VCaP (cell line): Measurements from ENCODE around the gene CABP4.
A peak's percentile ranks its signal among the peaks of the same experiment; 100 is the strongest.

ENCODE experiments used
- H3K27ac ChIP-seq: fragments of 450-650 bp; 2 replicates; pipeline ENCODE4 v1.5.1; 2017
- TF ChIP-seq, protein P1 (sequence below): fragments of 450-650 bp; conservative IDR thresholded peaks from 2 replicates; pipeline ENCODE4 v1.5.1; 2017; ENCODE audit warnings: mild to moderate bottlenecking, moderate library complexity

The CABP4 gene

DNA sequence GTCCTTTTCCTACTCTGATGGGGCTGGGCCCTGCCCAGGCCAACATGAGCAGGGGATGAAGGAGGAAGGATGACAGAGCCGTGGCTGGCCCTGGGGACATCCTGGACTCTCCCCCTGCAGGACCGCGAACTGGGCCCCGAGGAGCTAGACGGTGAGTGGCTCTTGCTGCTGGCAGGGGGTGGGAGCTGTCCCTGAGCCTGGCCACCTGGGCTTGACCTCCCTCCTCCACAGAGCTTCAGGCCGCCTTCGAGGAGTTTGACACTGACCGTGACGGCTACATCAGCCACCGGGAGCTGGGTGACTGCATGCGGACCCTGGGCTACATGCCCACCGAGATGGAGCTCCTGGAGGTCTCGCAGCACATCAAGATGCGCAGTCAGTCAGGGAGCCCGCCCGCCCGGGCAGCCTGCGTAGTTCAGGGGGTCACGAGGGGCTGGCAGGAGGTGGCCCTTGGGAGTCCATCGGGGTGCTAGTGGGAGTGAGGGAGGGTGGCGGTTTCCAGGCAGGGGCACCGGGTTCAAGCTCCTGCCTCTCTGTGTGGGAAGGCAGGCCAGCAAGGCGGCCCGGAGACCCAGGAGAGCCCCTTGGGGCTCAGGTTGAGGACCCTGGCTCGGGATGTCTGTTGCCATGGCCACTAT lies 1.0 kb downstream of the CABP4 start:
- TF ChIP-seq, protein P1, sequence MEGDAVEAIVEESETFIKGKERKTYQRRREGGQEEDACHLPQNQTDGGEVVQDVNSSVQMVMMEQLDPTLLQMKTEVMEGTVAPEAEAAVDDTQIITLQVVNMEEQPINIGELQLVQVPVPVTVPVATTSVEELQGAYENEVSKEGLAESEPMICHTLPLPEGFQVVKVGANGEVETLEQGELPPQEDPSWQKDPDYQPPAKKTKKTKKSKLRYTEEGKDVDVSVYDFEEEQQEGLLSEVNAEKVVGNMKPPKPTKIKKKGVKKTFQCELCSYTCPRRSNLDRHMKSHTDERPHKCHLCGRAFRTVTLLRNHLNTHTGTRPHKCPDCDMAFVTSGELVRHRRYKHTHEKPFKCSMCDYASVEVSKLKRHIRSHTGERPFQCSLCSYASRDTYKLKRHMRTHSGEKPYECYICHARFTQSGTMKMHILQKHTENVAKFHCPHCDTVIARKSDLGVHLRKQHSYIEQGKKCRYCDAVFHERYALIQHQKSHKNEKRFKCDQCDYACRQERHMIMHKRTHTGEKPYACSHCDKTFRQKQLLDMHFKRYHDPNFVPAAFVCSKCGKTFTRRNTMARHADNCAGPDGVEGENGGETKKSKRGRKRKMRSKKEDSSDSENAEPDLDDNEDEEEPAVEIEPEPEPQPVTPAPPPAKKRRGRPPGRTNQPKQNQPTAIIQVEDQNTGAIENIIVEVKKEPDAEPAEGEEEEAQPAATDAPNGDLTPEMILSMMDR: no peak
- no peak overlapping the region for H3K27ac ChIP-seq

DNA sequence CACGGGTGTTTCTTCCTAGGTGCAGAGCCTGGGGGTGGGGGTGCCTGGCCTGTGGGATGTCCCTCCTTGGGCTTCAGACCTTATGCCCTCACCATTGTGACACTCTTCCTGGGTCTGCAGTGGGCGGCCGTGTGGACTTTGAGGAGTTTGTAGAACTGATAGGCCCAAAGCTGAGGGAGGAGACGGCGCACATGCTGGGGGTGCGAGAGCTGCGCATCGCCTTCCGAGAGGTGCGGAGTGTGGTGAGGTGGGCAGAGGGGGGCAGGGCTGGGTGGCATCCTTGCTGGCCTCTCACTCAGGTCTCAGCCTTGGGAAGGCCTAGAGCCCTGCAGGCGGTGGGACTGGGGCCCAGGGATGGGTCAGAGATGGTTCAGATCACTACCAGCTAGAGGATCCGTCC lies 2.3 kb downstream of the CABP4 start:
- TF ChIP-seq, protein P1: no peak
- no peak overlapping the region for H3K27ac ChIP-seq

DNA sequence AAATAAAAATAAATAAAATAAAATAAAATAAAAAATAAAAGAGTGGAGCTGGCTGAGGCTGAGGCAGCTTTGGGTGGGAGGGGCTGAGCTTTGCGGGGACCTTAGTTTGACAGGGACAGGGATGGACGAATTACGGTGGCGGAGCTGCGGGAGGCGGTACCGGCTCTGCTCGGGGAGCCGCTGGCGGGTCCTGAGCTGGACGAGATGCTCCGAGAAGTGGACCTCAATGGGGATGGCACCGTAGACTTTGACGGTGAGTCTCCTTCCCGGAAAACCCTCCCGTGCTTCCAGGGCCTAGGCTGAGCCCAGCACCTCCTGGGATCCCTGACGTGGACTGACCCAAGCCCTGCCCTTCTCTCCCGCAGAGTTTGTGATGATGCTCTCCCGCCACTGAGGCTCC lies 3.1 kb downstream of the CABP4 start:
- no peak overlapping the region for H3K27ac ChIP-seq

DNA sequence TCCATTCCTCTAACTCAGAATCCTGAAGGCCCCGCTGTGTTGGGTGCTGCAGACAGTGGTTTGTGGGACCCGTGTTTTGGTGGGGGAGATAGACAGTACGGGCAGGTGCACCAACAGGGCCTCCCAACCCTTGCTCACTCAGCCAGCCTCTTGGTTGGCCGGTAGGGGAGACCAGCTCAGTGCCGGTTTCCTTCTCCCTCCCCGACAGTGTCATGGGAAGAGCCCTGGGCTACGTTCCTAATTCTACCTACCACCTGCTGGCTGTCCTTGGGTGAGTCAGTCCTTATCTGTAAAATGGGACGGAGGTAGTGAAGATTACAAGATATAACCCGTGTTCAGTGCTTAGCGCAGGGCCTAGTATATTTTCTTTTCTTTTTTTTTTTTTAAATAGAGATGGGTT lies 8.0 kb downstream of the CABP4 start:
- H3K27ac ChIP-seq: no peak overlapping the region; the same call in 1 of the 2 replicates
- TF ChIP-seq, protein P1: no peak

More for the DNA sequence above, 3.1 kb downstream of the CABP4 start:
- TF ChIP-seq, protein P1: no peak

DNA sequence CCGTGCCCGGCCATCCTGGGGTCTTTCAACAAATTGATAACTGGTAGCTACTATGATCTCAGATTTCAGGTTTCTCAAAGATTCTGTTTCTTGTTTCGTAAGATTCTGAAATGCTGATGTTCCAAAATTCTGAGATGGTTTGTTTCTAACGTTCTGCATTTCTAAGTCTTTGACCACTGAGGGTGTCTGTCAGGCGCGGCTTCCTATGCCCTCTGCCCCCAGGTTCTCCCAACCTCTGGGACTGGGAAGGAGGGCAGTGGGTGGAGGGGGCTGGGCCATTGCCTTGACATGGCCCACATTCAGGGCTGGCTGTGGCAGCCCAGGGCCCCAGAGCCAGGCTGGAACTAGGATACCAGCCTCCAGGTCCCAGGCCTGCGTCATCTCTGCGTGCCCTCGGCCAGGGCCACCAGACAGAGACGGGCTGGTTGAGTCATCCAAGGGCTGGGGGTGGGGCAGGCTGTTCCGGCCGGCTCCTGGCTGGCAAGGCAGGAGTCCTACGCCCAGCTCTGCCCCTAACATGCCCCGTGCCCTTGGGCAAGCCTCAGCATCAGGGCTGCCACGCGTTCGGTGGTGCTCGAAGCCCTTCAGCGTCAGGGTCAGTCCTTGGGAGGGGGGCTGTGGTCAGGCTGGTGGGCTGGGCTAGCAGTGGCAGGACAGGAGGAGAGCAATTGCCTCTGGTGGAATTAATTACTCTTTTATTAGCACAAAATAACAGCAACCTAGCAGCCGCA lies 8.7 kb downstream of the CABP4 start:
- TF ChIP-seq, protein P1: no peak

DNA sequence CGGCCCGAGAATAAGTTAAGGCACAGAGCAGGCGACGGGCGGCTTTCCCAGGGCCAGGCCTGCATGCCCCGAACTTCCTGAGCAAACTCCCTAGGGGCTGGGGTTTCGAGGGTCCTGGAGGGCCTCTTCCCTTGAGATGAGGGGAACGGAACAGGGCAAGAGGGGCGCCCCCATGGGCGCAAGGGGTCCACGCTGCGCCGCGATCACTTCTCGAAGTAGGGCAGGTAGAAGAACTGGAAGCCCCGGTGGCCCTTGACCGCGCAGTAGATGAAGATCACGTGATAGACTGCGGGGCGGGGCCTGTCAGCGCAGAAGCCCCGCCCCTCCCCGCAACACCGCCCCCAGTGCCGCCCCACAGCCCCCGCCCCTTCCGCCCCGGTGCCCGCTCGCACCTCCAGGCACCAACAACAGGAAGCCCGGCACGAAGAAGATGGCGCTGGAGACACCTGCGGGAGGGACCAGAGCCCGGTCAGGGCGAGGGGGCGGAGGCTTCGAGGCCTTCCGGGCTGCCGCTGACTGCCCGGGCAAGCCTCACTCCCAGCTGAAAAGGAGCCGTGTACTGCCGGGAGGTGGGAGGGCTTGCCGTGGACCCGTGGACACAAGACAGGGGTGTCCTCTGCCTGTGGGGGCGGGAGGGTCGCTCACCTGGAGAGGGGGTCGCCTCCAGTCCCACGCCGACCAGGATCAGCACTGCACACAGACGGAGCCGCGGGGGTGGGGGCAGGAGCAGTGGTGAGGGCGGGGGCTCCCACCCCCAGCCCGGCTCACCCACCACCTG lies 9.4 kb downstream of the CABP4 start:
- H3K27ac ChIP-seq: peak overlapping the region; percentile 98
- TF ChIP-seq, protein P1: peak; percentile 12; the same call in 1 of the 2 replicates

More for the DNA sequence above, 8.7 kb downstream of the CABP4 start:
- peak overlapping the region; percentile 98 for H3K27ac ChIP-seq

DNA sequence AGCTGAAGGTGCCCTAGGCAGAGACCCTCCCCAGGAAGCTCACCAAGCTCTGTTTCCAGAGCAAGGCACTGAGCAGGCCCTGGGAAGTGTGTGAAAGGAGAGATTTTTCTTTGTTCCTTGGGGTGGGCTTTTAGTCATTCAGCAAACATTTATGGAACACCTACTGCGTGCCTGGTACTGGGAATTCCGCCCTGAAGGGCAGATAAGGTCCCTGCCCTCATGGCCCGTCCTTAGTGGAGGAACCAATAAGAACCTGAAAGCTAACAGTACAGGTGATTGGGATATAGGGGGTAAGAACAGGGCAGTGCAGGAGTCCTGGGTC lies 10.0 kb downstream of the CABP4 start:
- peak overlapping the region; percentile 98 for H3K27ac ChIP-seq
- TF ChIP-seq, protein P1: no peak

DNA sequence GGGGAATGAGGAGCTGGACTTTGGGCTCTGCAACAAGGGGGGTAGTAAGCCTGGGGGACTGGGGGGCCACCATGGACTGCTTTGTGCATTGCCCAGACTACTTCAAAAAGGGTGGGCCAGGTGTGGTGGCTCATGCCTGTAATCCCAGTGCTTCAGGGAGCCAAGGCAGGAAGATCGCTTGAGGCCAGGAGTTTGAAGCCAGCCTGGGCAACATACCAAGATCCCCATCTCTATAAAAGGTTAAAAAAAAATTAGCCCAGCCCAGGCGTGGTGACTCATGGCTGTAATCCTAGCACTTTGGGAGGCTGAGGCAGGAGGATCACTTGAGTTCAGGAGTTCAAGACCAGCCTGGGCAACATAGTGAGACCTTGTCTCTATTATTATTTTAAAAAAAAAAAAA lies 10.4 kb downstream of the CABP4 start:
- peak overlapping the region; percentile 98 for H3K27ac ChIP-seq
